ENCODE data around the gene GPR3.

Gene GPR3

GRCh38 chr1:27358928-27359313 is 33.5 kb upstream of the GPR3 start:
- DNase-seq: no peak

- no peak for DNase-seq
Observed at GRCh38 chr1:27359822-27360158, 32.6 kb upstream of the GPR3 start.

- no peak for DNase-seq
Observed at GRCh38 chr1:27360159-27361043, 32.0 kb upstream of the GPR3 start.

GRCh38 chr1:27361044-27361402 is 31.4 kb upstream of the GPR3 start:
- DNase-seq: no peak

- no peak for DNase-seq
Observed at GRCh38 chr1:27361553-27361952, 30.9 kb upstream of the GPR3 start.

GRCh38 chr1:27363766-27364695 is 28.4 kb upstream of the GPR3 start:
- no peak for DNase-seq

- DNase-seq: no peak
Observed at GRCh38 chr1:27364696-27365371, 27.6 kb upstream of the GPR3 start.

GRCh38 chr1:27365372-27366112 is 26.9 kb upstream of the GPR3 start:
- peak; percentile 91 for DNase-seq

GRCh38 chr1:27366113-27366410 is 26.4 kb upstream of the GPR3 start:
- DNase-seq: peak; percentile 90

- peak; percentile 69 for DNase-seq
Observed at GRCh38 chr1:27366411-27367159, 25.8 kb upstream of the GPR3 start, which contains the start of gene MAP3K6. Gene MAP3K6, minus strand, starts transcription at chr1:27366961. Its CDS starts 364 bp downstream, at chr1:27366597.

- no peak for DNase-seq
Observed at GRCh38 chr1:27367160-27367650, 25.2 kb upstream of the GPR3 start.

- no peak for DNase-seq
Observed at GRCh38 chr1:27368869-27369582, 23.4 kb upstream of the GPR3 start.

- no peak for DNase-seq
Observed at GRCh38 chr1:27372022-27372807, 20.2 kb upstream of the GPR3 start.

- DNase-seq: no peak
Observed at GRCh38 chr1:27372808-27373690, 19.4 kb upstream of the GPR3 start.

- no peak for DNase-seq
Observed at GRCh38 chr1:27374362-27375086, 17.9 kb upstream of the GPR3 start, which contains the start of gene FCN3. Gene FCN3, minus strand, starts transcription at chr1:27374824. Its CDS starts 6 bp downstream, at chr1:27374818.

GRCh38 chr1:27377760-27378495 is 14.5 kb upstream of the GPR3 start:
- no peak for DNase-seq

GRCh38 chr1:27379564-27380122 is 12.8 kb upstream of the GPR3 start:
- no peak for DNase-seq

Measured in NCI-H2227 treated with DMSO at 0.1 percent for 48 hours (cell line).